Skin of body (tissue), 2 donors: ENCODE data around the gene CIRBP. TPM values are rescaled to one million over a fixed set of nuclear protein-coding genes. Genes with fewer than 3 reads are reported as not detected.

Experiments used
- DNase-seq: peaks from one replicate; lab custom pipeline; 2025; lab: John Stamatoyannopoulos, UW
- total RNA-seq: library from RNA; depleted of rRNA; stranded (reverse); fragments of >200 nt; gene quantifications from one replicate; pipeline ENCODE4 v1.2.3, GENCODE V29; 2014

Gene CIRBP
- total RNA-seq, 1 donor from 2014 or later, result 267 TPM

- no peak for DNase-seq
Observed at GRCh38 chr19:1254530-1255185, 14.5 kb upstream of the CIRBP start.

- DNase-seq, result no peak
Observed at GRCh38 chr19:1255186-1256161, 13.7 kb upstream of the CIRBP start.

- no peak for DNase-seq
Observed at GRCh38 chr19:1256646-1257474, 12.3 kb upstream of the CIRBP start.

GRCh38 chr19:1257475-1258162 lies 11.5 kb upstream of the CIRBP start:
- DNase-seq, result no peak

- DNase-seq, result no peak
Observed at GRCh38 chr19:1258163-1258492, 11.0 kb upstream of the CIRBP start.

- DNase-seq, result no peak
Observed at GRCh38 chr19:1258707-1259205, 10.4 kb upstream of the CIRBP start.

- DNase-seq, result no peak
Observed at GRCh38 chr19:1259206-1259875, 9.8 kb upstream of the CIRBP start.

- DNase-seq, result no peak
Observed at GRCh38 chr19:1259876-1260748, 9.0 kb upstream of the CIRBP start.

GRCh38 chr19:1260749-1261537 lies 8.2 kb upstream of the CIRBP start:
- DNase-seq, result peak; percentile 98

GRCh38 chr19:1261538-1261797 lies 7.7 kb upstream of the CIRBP start:
- DNase-seq, result no peak

- DNase-seq, result no peak
Observed at GRCh38 chr19:1261798-1262622, 7.1 kb upstream of the CIRBP start.

- no peak for DNase-seq
Observed at GRCh38 chr19:1262623-1263123, 6.5 kb upstream of the CIRBP start.

GRCh38 chr19:1263188-1263587 lies 5.9 kb upstream of the CIRBP start:
- DNase-seq, result no peak

GRCh38 chr19:1264801-1265614 lies 4.1 kb upstream of the CIRBP start:
- no peak for DNase-seq

GRCh38 chr19:1265615-1266128 lies 3.5 kb upstream of the CIRBP start:
- DNase-seq, result no peak

GRCh38 chr19:1266129-1266915 lies 2.8 kb upstream of the CIRBP start:
- no peak for DNase-seq
